Endodermal cell (in vitro differentiated cells): ENCODE data around the gene HIRA. TPM values are rescaled to one million over a fixed set of nuclear protein-coding genes. Genes with fewer than 3 reads are reported as not detected.

ENCODE experiments used
- DNase-seq: peaks from one replicate; pipeline ENCODE4 v3.0.0-alpha.2; 2017
- H3K27ac ChIP-seq: 2 replicates; pipeline ENCODE4 v1.5.1; 2013; ENCODE audit warnings: mild to moderate bottlenecking, low read depth, low read length, moderate library complexity
- H3K27me3 ChIP-seq: 2 replicates; pipeline ENCODE4 v1.6.1; 2013; ENCODE audit warnings: mild to moderate bottlenecking, low read length, moderate library complexity; ENCODE audit not compliant: insufficient read depth, control insufficient read depth, poor library complexity, severe bottlenecking
- H3K36me3 ChIP-seq: 2 replicates; pipeline ENCODE4 v1.7.0; 2013; ENCODE audit warnings: mild to moderate bottlenecking, low read length, moderate library complexity; ENCODE audit not compliant: control insufficient read depth, insufficient read depth
- H3K4me1 ChIP-seq: one replicate; pipeline ENCODE4 v1.7.0; 2013; ENCODE audit warnings: low read length; ENCODE audit not compliant: control insufficient read depth, insufficient read depth
- H3K4me3 ChIP-seq: 2 replicates; pipeline ENCODE4 v1.5.1; 2013; ENCODE audit warnings: mild to moderate bottlenecking, low read length, moderate library complexity
- H3K9ac ChIP-seq: 2 replicates; pipeline ENCODE4 v1.6.1; 2013; ENCODE audit warnings: mild to moderate bottlenecking, low read length, moderate library complexity; ENCODE audit not compliant: poor library complexity, severe bottlenecking; ENCODE audit errors: extremely low read depth
- H3K9me3 ChIP-seq: 2 replicates; pipeline ENCODE4 v1.6.1; 2013; ENCODE audit warnings: mild to moderate bottlenecking, low read length, moderate library complexity; ENCODE audit not compliant: control insufficient read depth
- H3K27ac Mint-ChIP-seq: 2 replicates; pipeline ENCODE4 v1.8.0; 2020; ENCODE audit warnings: mixed read lengths
- H3K27me3 Mint-ChIP-seq: 2 replicates; pipeline ENCODE4 v1.8.0; 2021; ENCODE audit warnings: mild to moderate bottlenecking, mixed read lengths; ENCODE audit not compliant: insufficient read depth
- H3K36me3 Mint-ChIP-seq: 2 replicates; pipeline ENCODE4 v1.8.0; 2020; ENCODE audit warnings: low read depth, mixed read lengths
- H3K4me1 Mint-ChIP-seq: 2 replicates; pipeline ENCODE4 v1.8.0; 2020; ENCODE audit warnings: mixed read lengths
- H3K4me3 Mint-ChIP-seq: 2 replicates; pipeline ENCODE4 v1.8.0; 2020; ENCODE audit warnings: mild to moderate bottlenecking, moderate library complexity, mixed read lengths
- H3K9me3 Mint-ChIP-seq: 2 replicates; pipeline ENCODE4 v1.8.0; 2020; ENCODE audit warnings: mild to moderate bottlenecking, mixed read lengths
- WGBS, 2 experiments: methylation state at CpG; one replicate each; pipeline versions ENCODE4 v1.1.5 to v1.1.7; 2013; ENCODE audit warnings: missing lambda C conversion rate in 2 of 2, mixed read lengths in 1 of 2; ENCODE audit not compliant: insufficient coverage in 1 of 2, insufficient read length in 1 of 2; 5-methylcytosine and 5-hydroxymethylcytosine counted together
- total RNA-seq, 2 donors: library from RNA; stranded (reverse); fragmentation: NEBNext Ultra II Directional in 1 of 2; extraction: Animal tissue kit (Norgen Biotek cat#: 25700) in 1 of 2; gene quantifications; 2 replicates in 1 of 2; 3 replicates in 1 of 2; pipeline ENCODE4 v1.2.1, GENCODE V29; 2021
- TF ChIP-seq, protein P1 (sequence below): fragments of 200-600 bp; sonication (generic); conservative IDR thresholded peaks from 2 replicates; pipeline ENCODE4 v1.5.0; 2021; ENCODE audit warnings: antibody characterized with exemption, mild to moderate bottlenecking

The HIRA gene
- total RNA-seq, 2 donors from 2014 or later, result 44.8 to 46.6 TPM

DNA sequence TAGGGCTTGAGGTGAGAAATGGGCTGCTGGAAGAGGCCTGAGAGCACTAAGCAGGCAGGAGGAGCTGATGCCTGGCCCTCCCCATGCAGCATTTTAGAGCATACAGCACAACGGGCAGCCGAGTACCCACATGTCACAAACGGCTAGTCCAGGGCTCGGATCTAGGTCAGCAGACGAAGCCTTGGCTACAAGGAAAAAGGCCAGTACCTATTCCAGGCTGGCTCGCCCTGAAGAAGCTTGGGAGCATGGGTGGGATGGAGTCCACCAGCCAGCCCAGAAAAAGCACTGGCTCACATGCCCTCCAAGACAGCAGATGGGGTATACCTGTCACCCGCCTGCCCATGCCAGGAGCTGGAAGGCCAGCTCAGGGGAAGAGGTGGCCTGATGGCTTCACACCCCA is 37.9 kb upstream of the HIRA start:
- H3K9ac ChIP-seq, result no peak overlapping the region
- no peaks in the 10 kb centered on the region for H3K4me1 ChIP-seq
- no peak overlapping the region for H3K27ac ChIP-seq
- H3K4me1 Mint-ChIP-seq, result no peaks in the 10 kb centered on the region
- WGBS, 2 experiments, result 91 to 100% methylated on average over 6 to 7 of the region's 7 CpGs
- no peak overlapping the region for H3K4me3 ChIP-seq
- H3K9me3 ChIP-seq, result no peaks in the 10 kb centered on the region
- H3K27ac Mint-ChIP-seq, result no peak overlapping the region
- no peak overlapping the region for H3K4me3 Mint-ChIP-seq
- peaks cover 75% of the 10 kb centered on the region for H3K36me3 Mint-ChIP-seq
- no peaks in the 10 kb centered on the region for H3K27me3 ChIP-seq
- no peaks in the 10 kb centered on the region for H3K9me3 Mint-ChIP-seq
- H3K27me3 Mint-ChIP-seq, result no peaks in the 10 kb centered on the region
- DNase-seq, result no peak
- peaks cover 93% of the 10 kb centered on the region for H3K36me3 ChIP-seq
- TF ChIP-seq, protein P1, sequence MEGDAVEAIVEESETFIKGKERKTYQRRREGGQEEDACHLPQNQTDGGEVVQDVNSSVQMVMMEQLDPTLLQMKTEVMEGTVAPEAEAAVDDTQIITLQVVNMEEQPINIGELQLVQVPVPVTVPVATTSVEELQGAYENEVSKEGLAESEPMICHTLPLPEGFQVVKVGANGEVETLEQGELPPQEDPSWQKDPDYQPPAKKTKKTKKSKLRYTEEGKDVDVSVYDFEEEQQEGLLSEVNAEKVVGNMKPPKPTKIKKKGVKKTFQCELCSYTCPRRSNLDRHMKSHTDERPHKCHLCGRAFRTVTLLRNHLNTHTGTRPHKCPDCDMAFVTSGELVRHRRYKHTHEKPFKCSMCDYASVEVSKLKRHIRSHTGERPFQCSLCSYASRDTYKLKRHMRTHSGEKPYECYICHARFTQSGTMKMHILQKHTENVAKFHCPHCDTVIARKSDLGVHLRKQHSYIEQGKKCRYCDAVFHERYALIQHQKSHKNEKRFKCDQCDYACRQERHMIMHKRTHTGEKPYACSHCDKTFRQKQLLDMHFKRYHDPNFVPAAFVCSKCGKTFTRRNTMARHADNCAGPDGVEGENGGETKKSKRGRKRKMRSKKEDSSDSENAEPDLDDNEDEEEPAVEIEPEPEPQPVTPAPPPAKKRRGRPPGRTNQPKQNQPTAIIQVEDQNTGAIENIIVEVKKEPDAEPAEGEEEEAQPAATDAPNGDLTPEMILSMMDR, result no peak

DNA sequence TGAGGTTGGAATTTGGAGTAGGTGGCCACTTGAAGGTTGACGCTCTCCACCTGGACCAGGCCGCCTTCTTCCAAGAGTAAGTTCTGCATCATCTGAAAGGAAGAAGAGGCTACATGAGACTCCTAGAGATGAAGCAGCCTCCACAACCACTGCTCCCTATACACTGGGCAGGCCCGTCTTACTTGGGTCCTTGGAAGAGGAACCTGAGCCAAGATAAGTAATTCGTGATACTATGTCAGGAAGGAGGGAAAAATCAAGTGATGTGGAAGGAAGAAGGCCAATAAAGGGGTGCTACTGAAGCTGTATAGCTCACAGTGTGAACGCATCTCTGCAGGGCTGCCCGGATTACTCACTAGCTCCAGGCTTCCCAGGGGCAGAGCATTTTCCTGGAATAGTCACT is 36.4 kb upstream of the HIRA start:
- Histone ChIP-seq H3K9ac (no peak overlapping the region), H3K27ac (no peak overlapping the region), H3K4me1 (no peaks in the 10 kb centered on the region), H3K27me3 (no peaks in the 10 kb centered on the region), H3K9me3 (no peaks in the 10 kb centered on the region), H3K4me3 (no peak overlapping the region), H3K36me3 (peaks cover 97% of the 10 kb centered on the region)
- Mint-ChIP-seq H3K27ac (no peak overlapping the region), H3K4me1 (no peaks in the 10 kb centered on the region), H3K4me3 (no peak overlapping the region), H3K27me3 (no peaks in the 10 kb centered on the region), H3K9me3 (no peaks in the 10 kb centered on the region), H3K36me3 (peaks cover 71% of the 10 kb centered on the region)
- no peak for DNase-seq
- WGBS, 2 experiments, result 93 to 98% methylated on average over 4 to 6 of the region's 6 CpGs
- TF ChIP-seq, protein P1, result no peak

DNA sequence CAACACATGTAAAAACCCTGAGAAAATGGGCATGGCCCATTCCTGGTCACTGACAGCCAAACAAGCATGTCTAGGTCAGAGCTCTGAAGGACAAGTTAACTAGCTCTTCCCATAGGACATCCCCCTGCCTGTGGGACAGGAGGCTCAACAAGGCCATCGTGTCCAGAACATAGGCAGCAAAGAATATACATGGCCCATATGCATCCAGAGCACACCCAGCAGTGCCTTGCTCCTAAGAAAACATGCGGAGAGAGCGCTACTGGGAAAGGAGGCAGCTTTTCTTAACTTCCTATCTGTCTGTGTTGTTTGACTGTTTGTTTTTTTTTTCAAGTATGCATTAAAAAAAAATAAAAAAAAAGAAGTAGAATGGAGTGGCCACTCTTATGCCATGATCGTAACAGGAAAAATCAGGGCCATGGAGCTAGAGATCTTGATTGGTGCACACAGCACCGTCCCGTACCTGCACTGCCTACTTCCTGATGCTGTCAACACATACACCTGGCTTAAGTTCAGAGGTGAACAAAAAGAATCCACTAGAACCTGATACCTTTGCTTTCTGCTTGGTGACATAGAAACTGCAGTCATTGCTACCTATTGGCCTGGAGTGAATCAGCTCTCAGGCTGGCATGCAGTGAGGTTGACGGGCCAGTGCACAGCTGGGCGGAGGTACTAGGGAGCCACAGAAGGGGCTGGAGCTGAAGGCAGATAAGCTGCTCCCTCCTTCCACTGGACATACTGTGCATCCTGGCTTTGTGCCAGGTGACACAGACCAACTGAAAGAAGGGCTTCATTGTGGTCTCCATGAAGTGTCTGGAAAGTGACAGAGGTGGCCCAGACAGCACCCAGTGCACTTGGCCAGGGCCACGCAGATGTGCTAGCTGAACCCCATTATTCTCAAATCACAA is 35.6 kb upstream of the HIRA start:
- no peak overlapping the region for H3K4me3 ChIP-seq
- 96% methylated on average over 8 to 9 of the region's 9 CpGs for WGBS, 2 experiments
- Mint-ChIP-seq H3K27ac (no peak overlapping the region), H3K4me3 (no peak overlapping the region), H3K36me3 (peaks cover 71% of the 10 kb centered on the region), H3K4me1 (no peaks in the 10 kb centered on the region), H3K9me3 (no peaks in the 10 kb centered on the region), H3K27me3 (no peaks in the 10 kb centered on the region)
- TF ChIP-seq, protein P1, result no peak
- H3K4me1 ChIP-seq, result no peaks in the 10 kb centered on the region
- H3K36me3 ChIP-seq, result peaks cover 96% of the 10 kb centered on the region
- no peak overlapping the region for H3K27ac ChIP-seq
- no peak overlapping the region for H3K9ac ChIP-seq
- H3K27me3 ChIP-seq, result no peaks in the 10 kb centered on the region
- H3K9me3 ChIP-seq, result no peaks in the 10 kb centered on the region
- DNase-seq, result no peak
